ENCODE measurements around the gene SPSB2.

DNA sequence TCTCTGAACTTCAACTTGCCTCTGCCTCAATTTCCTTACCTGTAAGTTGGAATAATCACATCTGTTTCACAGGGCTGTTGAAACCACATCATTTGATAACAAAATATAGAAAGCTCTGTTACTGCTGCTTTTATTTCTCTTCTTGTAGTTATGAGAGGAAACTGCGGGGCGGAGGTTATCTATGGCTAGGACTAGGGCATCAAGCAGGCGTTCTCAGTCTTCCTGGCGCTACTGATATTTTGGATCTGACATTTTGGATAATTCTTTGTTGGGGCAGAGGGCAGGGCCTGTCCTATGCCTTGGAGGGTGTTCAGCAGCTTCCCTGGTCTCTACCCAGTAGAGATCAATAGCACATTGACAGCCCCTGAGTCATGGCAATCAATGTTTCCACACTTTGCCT, 41.0 kb downstream of the SPSB2 start:
- TF ChIP-seq, protein P1, sequence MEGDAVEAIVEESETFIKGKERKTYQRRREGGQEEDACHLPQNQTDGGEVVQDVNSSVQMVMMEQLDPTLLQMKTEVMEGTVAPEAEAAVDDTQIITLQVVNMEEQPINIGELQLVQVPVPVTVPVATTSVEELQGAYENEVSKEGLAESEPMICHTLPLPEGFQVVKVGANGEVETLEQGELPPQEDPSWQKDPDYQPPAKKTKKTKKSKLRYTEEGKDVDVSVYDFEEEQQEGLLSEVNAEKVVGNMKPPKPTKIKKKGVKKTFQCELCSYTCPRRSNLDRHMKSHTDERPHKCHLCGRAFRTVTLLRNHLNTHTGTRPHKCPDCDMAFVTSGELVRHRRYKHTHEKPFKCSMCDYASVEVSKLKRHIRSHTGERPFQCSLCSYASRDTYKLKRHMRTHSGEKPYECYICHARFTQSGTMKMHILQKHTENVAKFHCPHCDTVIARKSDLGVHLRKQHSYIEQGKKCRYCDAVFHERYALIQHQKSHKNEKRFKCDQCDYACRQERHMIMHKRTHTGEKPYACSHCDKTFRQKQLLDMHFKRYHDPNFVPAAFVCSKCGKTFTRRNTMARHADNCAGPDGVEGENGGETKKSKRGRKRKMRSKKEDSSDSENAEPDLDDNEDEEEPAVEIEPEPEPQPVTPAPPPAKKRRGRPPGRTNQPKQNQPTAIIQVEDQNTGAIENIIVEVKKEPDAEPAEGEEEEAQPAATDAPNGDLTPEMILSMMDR (IDR thresholded peaks at IDR 0.05; ENCODE audit: low read depth, low read length), result no peak
- no peak for TF ChIP-seq EZH2phosphoT487 (IDR thresholded peaks at IDR 0.05; ENCODE audit: low read depth)
